SJCRH30 (cell line): Measurements from ENCODE around the gene NUF2. TPM values are rescaled to one million over a fixed set of nuclear protein-coding genes. Genes with fewer than 3 reads are reported as not detected.
A peak's percentile ranks its signal among the peaks of the same experiment; 100 is the strongest.
"Not testable (repeated sequence)": the region's sequence is repeated elsewhere in the genome, so short reads cannot be mapped to it uniquely, and the experiment has no call there.

Source experiments
- DNase-seq, 2 experiments: peaks; one replicate each; pipeline ENCODE4 v3.0.0-alpha.2; 2015 to 2020
- H3K27ac ChIP-seq: fragments of 250-450 bp; sonication (Bioruptor Pico); 2 replicates; pipeline ENCODE4 v1.5.1; 2020; ENCODE audit warnings: mild to moderate bottlenecking, moderate library complexity
- H3K27me3 ChIP-seq: fragments of 250-450 bp; sonication (Bioruptor Pico); 2 replicates; pipeline ENCODE4 v1.5.1; 2020; ENCODE audit warnings: mild to moderate bottlenecking, moderate library complexity
- H3K36me3 ChIP-seq: fragments of 250-450 bp; sonication (Bioruptor Pico); 2 replicates; pipeline ENCODE4 v1.5.1; 2020; ENCODE audit warnings: mild to moderate bottlenecking, moderate library complexity
- H3K4me1 ChIP-seq: fragments of 250-450 bp; sonication (Bioruptor Pico); 2 replicates; pipeline ENCODE4 v1.5.1; 2020; ENCODE audit warnings: mild to moderate bottlenecking, moderate library complexity
- H3K4me3 ChIP-seq: fragments of 250-450 bp; sonication (Bioruptor Pico); 2 replicates; pipeline ENCODE4 v1.5.1; 2020; ENCODE audit warnings: mild to moderate bottlenecking, moderate library complexity
- H3K9me3 ChIP-seq: fragments of 250-450 bp; sonication (Bioruptor Pico); replicated peaks from 2 replicates; pipeline ENCODE4 v1.5.1; 2020; ENCODE audit warnings: mild to moderate bottlenecking, moderate library complexity
- total RNA-seq: library from RNA; depleted of rRNA; stranded (reverse); fragments of >200 nt; shearing (Covaris generic); gene quantifications from 2 replicates; pipeline ENCODE4 v1.2.3, GENCODE V29; 2014; rRNA removed

The NUF2 gene
- total RNA-seq, result 56.8 and 75.6 TPM in 2 replicates

DNA sequence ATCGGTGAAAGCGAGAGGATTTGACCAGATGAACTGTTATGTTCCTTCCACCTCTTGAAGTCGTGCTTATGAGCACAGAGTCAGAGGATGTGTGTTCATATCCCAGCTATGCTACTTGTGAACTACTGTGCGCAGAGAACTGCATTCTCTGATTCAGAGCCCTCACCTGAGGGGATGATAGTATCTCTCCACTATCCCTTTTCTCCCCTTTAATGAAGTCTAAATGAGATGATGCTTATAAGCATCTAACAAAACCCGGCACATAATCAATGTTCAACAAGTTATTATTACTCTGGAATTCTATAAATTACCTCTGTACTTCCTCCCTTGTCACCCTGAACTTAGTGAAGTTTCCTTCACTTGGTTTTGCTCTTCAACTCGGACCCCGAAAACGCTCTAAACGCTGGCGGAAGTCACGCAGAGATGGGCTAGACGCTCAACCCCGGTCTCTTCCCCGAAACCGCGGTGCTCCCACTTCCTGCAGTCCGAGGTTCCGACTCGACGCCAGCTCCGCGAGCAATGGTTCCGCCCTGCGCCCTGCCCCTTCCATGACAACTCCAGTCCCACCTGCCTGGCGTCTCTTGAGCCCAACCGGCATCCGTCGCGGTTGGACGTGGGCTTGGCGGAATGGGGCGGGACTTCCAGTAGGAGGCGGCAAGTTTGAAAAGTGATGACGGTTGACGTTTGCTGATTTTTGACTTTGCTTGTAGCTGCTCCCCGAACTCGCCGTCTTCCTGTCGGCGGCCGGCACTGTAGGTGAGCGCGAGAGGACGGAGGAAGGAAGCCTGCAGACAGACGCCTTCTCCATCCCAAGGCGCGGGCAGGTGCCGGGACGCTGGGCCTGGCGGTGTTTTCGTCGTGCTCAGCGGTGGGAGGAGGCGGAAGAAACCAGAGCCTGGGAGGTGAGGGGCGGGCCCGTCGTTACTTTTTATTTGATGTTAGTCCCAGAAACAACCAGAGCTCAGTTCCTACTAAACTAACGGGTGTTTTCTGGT is at the start of gene NUF2:
Gene NUF2 (plus strand): TSS at position 644 of the 995 bp plus-strand sequence. CDS start 4,098 bp downstream, outside the sequence.
- Histone ChIP-seq H3K27me3 (no peaks in the 10 kb centered on the region), H3K27ac (peak within 1 kb of the TSS; percentile 77), H3K4me1 (no peaks in the 10 kb centered on the region), H3K9me3 (no peaks in the 10 kb centered on the region), H3K4me3 (peak within 1 kb of the TSS; percentile 77), H3K36me3 (peaks cover 6% of the 10 kb centered on the region; the same call in 1 of the 2 replicates)
- peak; percentile 96 to 97 for DNase-seq

DNA sequence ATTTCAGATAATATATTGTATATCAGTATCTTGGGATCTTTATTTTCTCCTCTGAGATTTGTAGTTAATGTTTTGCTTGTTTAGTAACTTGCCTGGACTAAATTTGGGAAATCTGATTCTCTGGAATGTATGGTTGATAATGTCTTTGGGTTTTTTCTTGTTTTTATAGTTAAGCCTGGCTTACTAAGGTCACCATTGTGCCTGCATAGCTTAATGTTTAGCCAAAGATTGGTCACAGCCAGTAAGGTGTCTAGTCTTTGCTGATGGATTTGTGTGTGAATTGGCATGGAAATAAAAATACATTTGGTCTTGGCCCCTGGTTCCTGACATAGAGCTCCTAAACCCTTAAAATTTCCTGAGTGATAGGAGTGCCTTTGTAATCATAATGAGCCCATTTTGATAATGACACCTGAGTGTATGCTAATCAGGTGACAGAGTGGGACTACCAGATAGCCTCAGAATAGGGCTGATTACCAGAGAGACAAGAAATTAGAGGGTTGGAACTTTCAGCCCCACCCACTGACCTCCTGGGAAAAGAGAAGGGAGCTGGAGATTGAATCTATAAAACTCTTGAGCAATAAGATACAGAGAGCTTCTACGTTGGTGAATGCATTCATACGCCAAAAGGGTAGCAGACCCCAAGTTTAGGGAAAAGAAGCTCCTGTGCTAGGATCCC is 47.9 kb upstream of the NUF2 start:
- H3K4me1 ChIP-seq, result peaks cover 6% of the 10 kb centered on the region; the same call in 1 of the 2 replicates
- no peaks in the 10 kb centered on the region for H3K27me3 ChIP-seq
- peak in 1 of 2 experiments; percentile 27 for DNase-seq
- H3K9me3 ChIP-seq, result no peaks in the 10 kb centered on the region
- no peak overlapping the region for H3K27ac ChIP-seq
- no peaks in the 10 kb centered on the region for H3K36me3 ChIP-seq
- H3K4me3 ChIP-seq, result no peak overlapping the region

DNA sequence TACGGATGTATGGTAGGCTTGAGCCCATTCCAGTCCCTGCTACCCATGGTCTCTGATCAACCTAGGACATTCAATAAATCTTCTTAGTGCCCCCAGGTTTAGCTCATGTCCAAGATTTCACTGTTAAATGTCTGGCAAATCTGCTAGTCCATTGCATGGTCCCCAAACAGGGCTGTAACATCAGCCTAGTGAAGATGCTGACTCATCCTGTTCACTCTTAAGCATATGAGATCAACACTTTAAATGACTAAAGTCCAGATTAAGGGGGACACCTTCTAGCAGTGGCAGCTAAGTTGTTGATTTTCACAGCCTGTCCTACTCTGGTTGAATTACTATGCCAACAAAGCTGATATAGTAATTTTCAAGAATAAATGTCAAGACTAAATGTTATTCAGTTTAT is 46.5 kb upstream of the NUF2 start:
- Histone ChIP-seq H3K36me3 (no peaks in the 10 kb centered on the region), H3K27ac (no peak overlapping the region)
- no peak for DNase-seq

DNA sequence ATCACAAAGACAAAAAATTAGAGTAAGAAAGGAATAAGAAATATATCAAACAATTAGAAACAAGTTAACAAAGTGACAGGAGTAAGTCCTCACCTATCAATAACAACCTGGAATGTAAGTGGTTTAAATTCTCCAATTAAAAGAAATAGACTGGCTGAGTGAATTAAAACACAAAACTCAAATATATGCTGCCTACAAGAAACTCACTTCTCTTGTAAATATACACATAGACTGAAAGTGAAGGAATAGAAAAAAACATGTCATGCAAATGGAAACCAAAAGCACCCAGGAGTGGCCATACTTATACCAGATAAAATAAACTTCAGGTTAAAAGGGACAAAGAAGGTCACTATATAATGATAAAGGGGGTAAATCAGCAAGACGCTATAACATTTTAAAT is 43.2 kb upstream of the NUF2 start:
- peaks cover 4% of the 10 kb centered on the region; the same call in 1 of the 2 replicates for H3K4me1 ChIP-seq
- no peak overlapping the region for H3K27ac ChIP-seq
- no peaks in the 10 kb centered on the region for H3K9me3 ChIP-seq
- no peaks in the 10 kb centered on the region for H3K27me3 ChIP-seq
- no peak for DNase-seq
- no peak overlapping the region for H3K4me3 ChIP-seq
- H3K36me3 ChIP-seq, result no peaks in the 10 kb centered on the region

More for the DNA sequence above, 46.5 kb upstream of the NUF2 start:
- H3K4me3 ChIP-seq, result no peak overlapping the region
- no peaks in the 10 kb centered on the region for H3K9me3 ChIP-seq
- H3K27me3 ChIP-seq, result no peaks in the 10 kb centered on the region
- peaks cover 6% of the 10 kb centered on the region; the same call in 1 of the 2 replicates for H3K4me1 ChIP-seq

DNA sequence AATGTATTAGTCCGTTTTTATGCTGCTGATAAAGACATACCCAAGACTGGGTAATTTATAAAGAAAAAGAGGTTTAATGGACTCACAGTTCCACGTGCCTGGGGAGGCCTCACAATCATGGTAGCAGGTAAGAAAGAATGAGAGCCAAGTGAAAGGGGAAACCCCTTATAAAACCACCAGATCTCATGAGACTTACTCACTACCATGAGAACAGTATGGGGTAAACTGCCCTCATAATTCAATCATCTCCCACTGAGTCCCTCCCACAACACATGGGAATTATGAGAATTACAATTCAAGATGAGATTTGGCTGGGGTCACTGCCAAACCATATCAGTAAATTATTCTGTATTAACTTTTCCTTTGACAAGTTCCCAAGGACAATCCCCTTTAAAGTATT is 36.9 kb upstream of the NUF2 start:
- H3K27me3 ChIP-seq, H3K36me3 ChIP-seq, DNase-seq, H3K27ac ChIP-seq, H3K4me1 ChIP-seq, H3K9me3 ChIP-seq, H3K4me3 ChIP-seq: not testable (repeated sequence)

DNA sequence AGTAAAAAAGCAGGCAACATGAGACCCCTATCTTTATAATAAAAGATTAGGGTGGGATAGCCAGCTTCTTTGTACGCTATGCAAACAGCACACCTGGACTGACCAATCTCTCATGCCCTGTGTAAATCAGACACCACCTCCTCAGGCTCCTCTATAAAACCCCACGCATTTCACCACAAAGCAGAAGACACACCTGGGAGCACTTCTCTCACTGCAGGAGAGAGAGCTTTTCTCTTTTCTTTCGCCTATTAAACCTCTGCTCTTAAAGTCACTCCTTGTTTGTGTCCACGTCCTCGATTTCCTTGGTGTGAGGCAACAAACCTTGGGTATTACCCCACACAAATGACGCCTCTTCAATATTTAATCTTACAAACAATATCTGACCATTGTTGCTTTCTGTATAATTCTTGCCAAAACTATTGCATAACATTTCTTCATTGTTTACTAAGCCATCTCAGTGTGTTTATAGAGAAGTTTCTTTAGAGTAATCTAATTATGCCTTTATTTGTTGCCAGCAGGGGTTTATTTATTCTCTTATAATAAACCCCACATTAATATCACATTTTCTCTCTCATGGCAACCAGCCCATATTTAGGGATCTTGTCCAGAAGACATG is 31.6 kb upstream of the NUF2 start:
- H3K4me3 ChIP-seq, result no peak overlapping the region
- no peaks in the 10 kb centered on the region for H3K9me3 ChIP-seq
- H3K4me1 ChIP-seq, result no peaks in the 10 kb centered on the region
- H3K27ac ChIP-seq, result no peak overlapping the region
- no peak for DNase-seq
- no peaks in the 10 kb centered on the region for H3K27me3 ChIP-seq
- H3K36me3 ChIP-seq, result no peaks in the 10 kb centered on the region

DNA sequence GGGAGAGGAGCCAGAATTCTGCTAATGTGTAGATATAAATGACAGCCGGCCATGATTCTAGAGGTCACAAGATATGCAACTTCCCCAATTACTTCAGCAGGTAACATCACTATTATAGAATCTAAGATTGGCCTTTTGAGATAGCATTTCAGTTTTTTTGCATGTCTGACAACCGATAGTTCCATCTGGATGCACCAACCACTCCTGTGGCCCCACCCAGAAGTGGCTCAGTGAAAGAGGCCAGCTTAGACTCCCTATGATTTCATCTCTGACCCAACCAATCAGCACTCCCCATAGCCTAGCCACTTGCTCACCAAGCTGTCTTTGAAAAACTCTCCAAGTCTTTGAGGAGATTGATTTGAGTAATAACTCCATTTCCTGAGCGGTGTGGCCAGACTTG is 30.3 kb upstream of the NUF2 start:
- no peak overlapping the region for H3K27ac ChIP-seq
- no peaks in the 10 kb centered on the region for H3K27me3 ChIP-seq
- no peak for DNase-seq
- H3K4me3 ChIP-seq, result no peak overlapping the region
- H3K9me3 ChIP-seq, result no peaks in the 10 kb centered on the region
- H3K36me3 ChIP-seq, result no peaks in the 10 kb centered on the region
- H3K4me1 ChIP-seq, result no peaks in the 10 kb centered on the region

DNA sequence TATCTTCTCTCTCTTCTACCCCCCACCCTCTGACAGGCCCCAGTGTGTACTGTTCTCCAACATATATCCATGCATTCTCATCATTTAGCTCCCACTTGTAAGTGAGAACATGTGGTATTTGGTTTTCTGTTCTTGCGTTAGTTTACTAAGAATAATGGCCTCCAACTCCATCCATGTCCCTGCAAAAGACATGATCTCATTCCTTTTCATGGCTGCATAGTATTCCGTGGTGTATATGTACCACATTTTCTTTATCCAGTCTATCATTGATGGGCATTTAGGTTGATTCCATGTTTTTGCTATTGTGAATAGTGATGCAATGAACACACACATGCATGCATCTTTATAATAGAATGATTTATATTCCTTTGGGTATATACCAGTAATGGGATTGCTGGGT is 29.6 kb upstream of the NUF2 start:
- H3K4me3 ChIP-seq, H3K4me1 ChIP-seq, H3K27me3 ChIP-seq, DNase-seq, H3K27ac ChIP-seq, H3K9me3 ChIP-seq, H3K36me3 ChIP-seq: not testable (repeated sequence)

DNA sequence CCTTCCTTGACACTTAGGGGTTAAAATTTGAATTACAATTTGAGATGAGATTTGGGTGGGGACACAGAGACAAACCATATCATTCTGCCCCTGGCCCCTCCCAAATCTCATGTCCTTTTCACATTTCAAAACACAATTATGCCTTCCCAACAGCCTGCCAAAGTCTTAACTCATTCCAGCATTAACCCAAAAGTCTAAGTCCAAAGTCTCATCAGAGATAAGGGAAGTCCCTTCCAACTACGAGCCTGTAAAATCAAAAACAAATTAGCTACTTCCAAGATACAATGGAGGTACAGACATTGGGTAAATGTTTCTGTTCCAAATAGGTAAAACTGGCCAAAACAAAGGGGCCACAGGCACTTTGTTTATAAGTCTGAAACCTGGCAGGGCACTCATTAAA is 28.3 kb upstream of the NUF2 start:
- not testable (repeated sequence) for H3K9me3 ChIP-seq, H3K4me3 ChIP-seq, H3K27me3 ChIP-seq, H3K36me3 ChIP-seq, DNase-seq, H3K27ac ChIP-seq, H3K4me1 ChIP-seq

DNA sequence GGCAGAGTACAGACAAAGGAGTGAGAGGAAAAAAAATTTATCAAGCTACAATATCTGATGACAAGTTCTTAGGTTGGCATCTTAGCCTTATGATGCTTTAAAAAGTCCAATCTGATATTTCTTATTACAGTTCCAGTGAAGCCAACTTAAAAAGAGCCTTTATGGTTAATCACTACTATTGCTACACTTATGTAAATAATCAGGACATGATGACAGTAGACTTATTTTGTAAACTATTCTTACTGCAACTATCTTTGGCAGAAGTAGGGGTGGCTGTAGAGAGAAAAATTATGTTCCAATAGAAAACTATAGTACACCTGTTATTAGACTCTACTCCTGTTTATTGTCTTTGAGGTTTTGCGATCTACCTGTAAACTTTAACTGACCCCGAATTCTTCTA is 25.8 kb upstream of the NUF2 start:
- Histone ChIP-seq H3K4me3 (no peak overlapping the region), H3K27me3 (no peaks in the 10 kb centered on the region), H3K4me1 (no peaks in the 10 kb centered on the region), H3K36me3 (no peaks in the 10 kb centered on the region; the same call in 1 of the 2 replicates), H3K9me3 (no peaks in the 10 kb centered on the region), H3K27ac (no peak overlapping the region)
- DNase-seq, result no peak

DNA sequence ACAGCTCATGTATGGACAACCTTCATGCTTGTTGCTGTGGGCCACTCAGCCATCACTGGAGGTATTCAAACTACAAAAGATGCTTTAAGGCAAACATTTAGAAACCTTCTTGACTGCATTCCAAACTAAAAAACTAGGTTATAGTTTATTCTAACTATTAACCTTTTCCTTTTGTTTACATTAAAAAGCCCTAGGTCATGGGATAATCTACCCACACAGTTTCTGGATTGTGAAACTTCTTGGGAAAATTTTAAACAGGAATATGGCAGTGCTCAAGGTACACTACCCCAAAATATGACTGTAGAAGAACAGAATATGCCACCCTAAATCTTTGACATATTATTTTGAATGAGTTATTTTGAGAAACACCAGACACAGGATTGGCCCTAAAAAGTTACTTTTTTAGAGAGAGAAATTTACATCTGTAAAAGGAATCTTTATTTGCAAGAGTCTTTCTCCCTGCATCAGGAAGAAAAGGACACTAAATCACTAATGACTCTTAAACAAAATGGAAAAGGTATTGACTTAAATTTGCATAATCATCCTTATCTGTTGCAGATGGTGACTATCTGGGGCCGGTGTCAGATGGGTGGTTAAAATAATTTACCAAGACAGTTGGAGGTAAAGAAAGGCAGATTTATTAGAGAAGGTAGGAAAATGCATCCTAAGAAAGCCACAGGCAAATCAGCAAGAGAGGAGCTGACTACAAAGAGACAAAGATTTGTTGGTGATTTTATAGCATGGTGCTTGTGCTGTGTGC is 25.1 kb upstream of the NUF2 start:
- no peaks in the 10 kb centered on the region for H3K4me1 ChIP-seq
- DNase-seq, result no peak
- H3K27ac ChIP-seq, result no peak overlapping the region
- no peaks in the 10 kb centered on the region for H3K9me3 ChIP-seq
- no peak overlapping the region for H3K4me3 ChIP-seq
- H3K36me3 ChIP-seq, result no peaks in the 10 kb centered on the region; the same call in 1 of the 2 replicates
- no peaks in the 10 kb centered on the region for H3K27me3 ChIP-seq

DNA sequence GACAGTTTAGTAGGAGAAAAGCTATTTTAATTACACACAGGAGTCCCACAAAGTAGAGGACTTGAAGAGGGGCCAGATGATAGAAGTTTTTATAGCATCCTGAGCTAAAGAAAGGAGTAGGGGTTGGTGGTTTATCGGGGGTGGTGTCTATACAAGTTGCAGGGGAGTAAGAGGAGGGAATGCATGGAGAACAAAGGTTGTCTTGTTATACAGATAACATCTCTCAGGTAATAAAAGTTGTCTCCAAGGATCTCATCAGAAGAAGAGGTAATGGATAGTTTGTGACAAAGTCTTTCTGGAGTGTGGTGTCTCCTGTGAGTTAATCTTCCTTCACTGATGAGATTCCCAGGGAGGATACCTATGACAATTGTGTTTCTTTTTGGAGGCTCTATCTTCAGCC is 23.4 kb upstream of the NUF2 start:
- no peaks in the 10 kb centered on the region for H3K9me3 ChIP-seq

DNA sequence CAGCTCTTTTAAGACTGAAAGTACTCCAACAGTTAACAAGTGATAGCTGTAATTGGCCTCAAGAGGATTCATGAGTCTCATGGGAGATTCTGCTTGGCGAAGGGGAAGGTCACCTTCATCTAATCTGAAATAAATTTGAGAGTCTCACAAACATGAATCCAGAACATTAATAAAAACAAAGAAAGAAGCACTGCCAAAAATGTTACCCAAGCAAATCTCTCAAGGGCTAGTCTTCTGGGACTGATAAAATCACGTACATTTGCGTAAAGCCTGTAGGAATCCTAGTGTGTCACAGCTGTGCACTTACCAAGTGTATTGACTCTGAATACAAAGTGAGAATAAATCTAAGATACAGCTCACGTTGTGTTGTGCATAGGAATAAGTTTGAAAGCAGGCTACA is 21.2 kb upstream of the NUF2 start:
- H3K27me3 ChIP-seq, result no peaks in the 10 kb centered on the region
- no peaks in the 10 kb centered on the region for H3K4me1 ChIP-seq
- H3K27ac ChIP-seq, result no peak overlapping the region
- H3K4me3 ChIP-seq, result no peak overlapping the region
- no peaks in the 10 kb centered on the region for H3K9me3 ChIP-seq
- DNase-seq, result no peak
- H3K36me3 ChIP-seq, result no peaks in the 10 kb centered on the region; the same call in 1 of the 2 replicates

More for the DNA sequence above, 23.4 kb upstream of the NUF2 start:
- Histone ChIP-seq H3K36me3 (no peaks in the 10 kb centered on the region; the same call in 1 of the 2 replicates), H3K27ac (no peak overlapping the region), H3K4me1 (no peaks in the 10 kb centered on the region), H3K4me3 (no peak overlapping the region), H3K27me3 (no peaks in the 10 kb centered on the region)
- DNase-seq, result no peak

DNA sequence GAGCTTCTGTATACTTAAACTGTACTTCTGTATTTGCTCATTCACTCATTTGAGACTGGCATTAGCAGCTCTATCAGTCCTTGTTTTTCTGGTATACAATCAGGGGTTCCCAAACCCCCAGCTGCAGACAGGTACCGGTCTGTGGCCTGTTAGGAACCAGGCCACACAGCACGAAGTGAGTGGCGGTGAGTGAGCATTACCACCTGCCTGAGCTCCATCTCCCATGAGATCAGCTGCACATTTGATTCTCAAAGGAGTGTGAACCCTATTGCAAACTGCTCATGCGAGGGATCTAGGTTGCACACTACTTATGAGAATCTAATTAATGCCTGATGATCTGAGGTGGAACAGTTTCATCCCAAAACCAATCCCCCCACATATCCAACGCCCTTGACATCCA is 18.2 kb upstream of the NUF2 start:
- H3K27me3 ChIP-seq, result no peaks in the 10 kb centered on the region
- H3K4me3 ChIP-seq, result no peak overlapping the region
- H3K4me1 ChIP-seq, result no peaks in the 10 kb centered on the region
- no peak for DNase-seq
- no peak overlapping the region for H3K27ac ChIP-seq
- no peaks in the 10 kb centered on the region; the same call in 1 of the 2 replicates for H3K36me3 ChIP-seq
- no peaks in the 10 kb centered on the region for H3K9me3 ChIP-seq
